SU-DHL-6 (cell line): ENCODE measurements around the gene DHTKD1.

Source experiments
- H2AFZ ChIP-seq: fragments of 200-600 bp; sonication (generic); 2 replicates; pipeline ENCODE4 v1.6.1; 2014; ENCODE audit warnings: low read depth, mild to moderate bottlenecking, moderate library complexity, mixed read lengths, antibody characterized with exemption, low read length; ENCODE audit not compliant: severe bottlenecking
- H3F3A ChIP-seq: fragments of 200-600 bp; shearing (Covaris generic); 2 replicates; pipeline ENCODE4 v1.6.0; 2016; ENCODE audit warnings: antibody characterized with exemption, mild to moderate bottlenecking; ENCODE audit not compliant: insufficient read depth
- H3K27ac ChIP-seq: fragments of 200-600 bp; sonication (generic); 2 replicates; pipeline ENCODE4 v1.5.1; 2016; ENCODE audit warnings: low read depth, mild to moderate bottlenecking, low read length, moderate library complexity, mixed read lengths
- H3K27me3 ChIP-seq: fragments of 200-600 bp; sonication (generic), shearing (Covaris generic); 2 replicates; pipeline ENCODE4 v1.6.0; 2014; ENCODE audit warnings: mild to moderate bottlenecking, low read length
- H3K36me3 ChIP-seq: fragments of 200-600 bp; sonication (generic); 2 replicates; pipeline ENCODE4 v1.6.1; 2014; ENCODE audit warnings: mild to moderate bottlenecking, low read length, mixed read lengths
- H3K4me2 ChIP-seq: fragments of 300-600, 200-600 bp; shearing (Covaris generic), sonication (generic); 2 replicates; pipeline ENCODE4 v1.6.0; 2014; ENCODE audit warnings: low read length, low read depth, mild to moderate bottlenecking; ENCODE audit not compliant: poor library complexity, severe bottlenecking
- H3K4me3 ChIP-seq: fragments of 200-600 bp; sonication (generic); 2 replicates; pipeline ENCODE4 v1.5.1; 2014; ENCODE audit warnings: antibody characterized with exemption, low read length, mild to moderate bottlenecking, mixed read lengths; ENCODE audit not compliant: insufficient read depth, poor library complexity, severe bottlenecking
- H3K79me2 ChIP-seq: fragments of 200-600 bp; sonication (generic); 2 replicates; pipeline ENCODE4 v1.6.1; 2014; ENCODE audit warnings: mild to moderate bottlenecking, low read length, moderate library complexity; ENCODE audit not compliant: insufficient read depth
- H3K9ac ChIP-seq: fragments of 200-600 bp; sonication (generic); 2 replicates; pipeline ENCODE4 v1.7.0; 2014; ENCODE audit warnings: mild to moderate bottlenecking, low read length
- H3K9me2 ChIP-seq: fragments of 200-600 bp; sonication (generic); replicated peaks from 2 replicates; pipeline ENCODE4 v1.6.1; 2014; ENCODE audit warnings: low read length; ENCODE audit not compliant: insufficient read depth
- H3K9me3 ChIP-seq: fragments of 200-600 bp; sonication (generic); 2 replicates; pipeline ENCODE4 v1.6.1; 2014; ENCODE audit warnings: low read length, mixed read lengths; ENCODE audit not compliant: insufficient read depth
- H4K20me1 ChIP-seq: fragments of 200-600 bp; sonication (generic); 2 replicates; pipeline ENCODE4 v1.6.1; 2014; ENCODE audit warnings: low read depth, mild to moderate bottlenecking, antibody characterized with exemption, low read length, moderate library complexity, mixed read lengths
- CTCF ChIP-seq: fragments of 200-600 bp; sonication (generic); IDR thresholded peaks from one replicate; pipeline ENCODE4 v1.5.1; 2017; ENCODE audit warnings: antibody characterized with exemption, mild to moderate bottlenecking, low read length, moderate library complexity; ENCODE audit not compliant: insufficient read depth, poor library complexity, severe bottlenecking
- EZH2phosphoT487 ChIP-seq: fragments of 200-600 bp; sonication (generic), shearing (Covaris generic); conservative IDR thresholded peaks from 2 replicates; pipeline ENCODE4 v1.6.1; 2018; ENCODE audit warnings: mild to moderate bottlenecking, antibody characterized with exemption, low read length, moderate library complexity, mixed read lengths

DHTKD1 gene

GRCh38 chr10:12022580-12023257 is 46.0 kb upstream of the DHTKD1 start:
- Histone ChIP-seq H3K4me3 (no peak overlapping the region), H3K9me3 (no peaks in the 10 kb centered on the region), H3K4me2 (peak overlapping the region; percentile 54), H3K79me2 (peaks cover 95% of the 10 kb centered on the region), H4K20me1 (0 out of 2 replicates have a peak, but pooled peaks cover 4% of the 10 kb centered on the region), H3F3A (peaks cover 14% of the 10 kb centered on the region), H3K36me3 (peaks cover 9% of the 10 kb centered on the region), H3K27me3 (no peaks in the 10 kb centered on the region), H3K9ac (no peak overlapping the region), H2AFZ (no peak overlapping the region), H3K27ac (peak overlapping the region; percentile 79), H3K9me2 (no peaks in the 10 kb centered on the region)
- TF ChIP-seq EZH2phosphoT487 = no peak
- no peak for TF ChIP-seq CTCF

DNA sequence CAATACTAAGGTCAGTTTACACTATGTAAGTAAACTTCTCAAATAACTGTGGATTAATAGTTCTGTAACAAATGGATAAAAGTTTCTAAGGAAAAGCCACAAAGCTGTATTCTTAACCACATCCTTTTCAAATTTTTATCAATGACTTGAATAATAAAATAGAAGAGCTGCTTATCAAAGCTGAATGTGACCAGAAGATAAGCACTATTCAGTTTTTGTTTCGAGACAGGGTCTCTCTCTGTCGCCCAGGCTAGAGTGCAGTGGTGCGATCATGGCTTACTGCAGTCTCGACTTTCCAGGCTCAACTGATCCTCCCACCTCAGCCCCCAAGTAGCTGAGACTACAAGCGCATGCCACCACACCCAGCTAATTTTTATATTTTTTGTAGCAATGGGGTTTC is 43.2 kb upstream of the DHTKD1 start:
- TF ChIP-seq EZH2phosphoT487 = no peak
- peaks cover 94% of the 10 kb centered on the region for H3K79me2 ChIP-seq

DNA sequence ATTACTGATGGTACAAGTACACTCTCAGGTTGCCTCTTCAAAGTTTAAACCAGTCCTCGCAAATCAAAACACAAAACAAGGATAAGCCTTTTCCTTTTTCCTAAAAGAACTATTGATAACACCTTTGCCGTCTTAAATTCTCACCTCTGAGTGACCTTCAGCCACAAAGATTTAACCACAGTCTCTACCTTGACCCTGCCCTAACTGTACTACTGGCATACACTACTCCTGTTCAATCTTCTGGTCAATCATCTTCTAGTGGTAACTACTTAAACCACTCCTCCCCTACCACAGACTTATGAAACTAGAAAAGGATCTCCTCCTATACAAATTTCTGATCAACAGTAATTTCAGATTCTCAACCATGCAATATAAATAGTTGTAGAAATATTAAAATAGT is 41.2 kb upstream of the DHTKD1 start:
- Histone ChIP-seq H3K9me2 (no peaks in the 10 kb centered on the region), H3K9me3 (no peaks in the 10 kb centered on the region), H3K9ac (no peak overlapping the region), H3K4me2 (no peak overlapping the region), H4K20me1 (0 out of 2 replicates have a peak, but pooled peaks cover 11% of the 10 kb centered on the region), H2AFZ (no peak overlapping the region), H3K79me2 (peaks cover 87% of the 10 kb centered on the region), H3K27me3 (no peaks in the 10 kb centered on the region), H3F3A (peaks cover 5% of the 10 kb centered on the region), H3K27ac (no peak overlapping the region), H3K36me3 (peaks cover 33% of the 10 kb centered on the region), H3K4me3 (no peak overlapping the region)
- TF ChIP-seq EZH2phosphoT487 = no peak
- TF ChIP-seq CTCF = no peak

More for the DNA sequence above, 43.2 kb upstream of the DHTKD1 start:
- H3K9me2 ChIP-seq = no peaks in the 10 kb centered on the region
- H3K4me2 ChIP-seq = no peak overlapping the region
- peaks cover 13% of the 10 kb centered on the region for H3F3A ChIP-seq
- H3K9me3 ChIP-seq = no peaks in the 10 kb centered on the region
- peaks cover 25% of the 10 kb centered on the region for H3K36me3 ChIP-seq
- no peaks in the 10 kb centered on the region for H3K27me3 ChIP-seq
- H3K4me3 ChIP-seq = no peak overlapping the region
- H4K20me1 ChIP-seq = 0 out of 2 replicates have a peak, but pooled peaks cover 11% of the 10 kb centered on the region
- no peak overlapping the region for H3K9ac ChIP-seq
- no peak overlapping the region for H2AFZ ChIP-seq
- H3K27ac ChIP-seq = no peak overlapping the region

GRCh38 chr10:12031404-12031803 is 37.4 kb upstream of the DHTKD1 start:
- Histone ChIP-seq H3K4me3 (no peak overlapping the region), H3K27ac (no peak overlapping the region), H3K9ac (no peak overlapping the region), H3K27me3 (no peaks in the 10 kb centered on the region), H3K4me2 (no peak overlapping the region), H3K9me3 (no peaks in the 10 kb centered on the region), H4K20me1 (0 out of 2 replicates have a peak, but pooled peaks cover 15% of the 10 kb centered on the region), H3K36me3 (peaks cover 52% of the 10 kb centered on the region), H3K79me2 (peaks cover 85% of the 10 kb centered on the region), H2AFZ (no peak overlapping the region), H3K9me2 (no peaks in the 10 kb centered on the region), H3F3A (0 out of 2 replicates have a peak, but pooled peaks cover 2% of the 10 kb centered on the region)
- no peak for TF ChIP-seq CTCF
- no peak for TF ChIP-seq EZH2phosphoT487
